HG02852 (cell line): Measurements from ENCODE around the gene PLEKHA5.
A peak's percentile ranks its signal among the peaks of the same experiment; 100 is the strongest.
"Not testable (repeated sequence)": the region's sequence is repeated elsewhere in the genome, so short reads cannot be mapped to it uniquely, and the experiment has no call there.

ENCODE experiments used
- ATAC-seq: cut with Tn5 transposase; IDR thresholded peaks from one replicate; pipeline ENCODE4 v1.9.1; 2021; ENCODE audit warnings: mild to moderate bottlenecking, moderate library complexity; ENCODE audit not compliant: unreplicated experiment

Gene PLEKHA5

GRCh38 chr12:19305621-19306020 is 176.1 kb downstream of the PLEKHA5 start:
- ATAC-seq, result not testable (repeated sequence)

- ATAC-seq, result no peak
These were observed 176.8 kb downstream of the PLEKHA5 start for GRCh38 chr12:19306366-19306765.

GRCh38 chr12:19307451-19307850 is 177.9 kb downstream of the PLEKHA5 start:
- ATAC-seq, result no peak

GRCh38 chr12:19311165-19311564 is 181.6 kb downstream of the PLEKHA5 start:
- ATAC-seq, result no peak

- no peak for ATAC-seq
These were observed 183.1 kb downstream of the PLEKHA5 start for GRCh38 chr12:19312637-19313036.

- ATAC-seq, result no peak
These were observed 186.9 kb downstream of the PLEKHA5 start for GRCh38 chr12:19316425-19316824.

- no peak for ATAC-seq
These were observed 192.8 kb downstream of the PLEKHA5 start for GRCh38 chr12:19322376-19322775.

- no peak for ATAC-seq
These were observed 194.3 kb downstream of the PLEKHA5 start for GRCh38 chr12:19323805-19324204.

GRCh38 chr12:19326102-19326501 is 196.6 kb downstream of the PLEKHA5 start:
- ATAC-seq, result no peak

- no peak for ATAC-seq
These were observed 202.7 kb downstream of the PLEKHA5 start for GRCh38 chr12:19332196-19332595.

- ATAC-seq, result no peak
These were observed 208.9 kb downstream of the PLEKHA5 start for GRCh38 chr12:19338405-19338804.

GRCh38 chr12:19350850-19351249 is 221.3 kb downstream of the PLEKHA5 start:
- ATAC-seq, result not testable (repeated sequence)

- ATAC-seq, result no peak
These were observed 221.8 kb downstream of the PLEKHA5 start for GRCh38 chr12:19351346-19351745.

- no peak for ATAC-seq
These were observed 240.2 kb downstream of the PLEKHA5 start for GRCh38 chr12:19369691-19370148.

GRCh38 chr12:19373586-19373985 is 244.1 kb downstream of the PLEKHA5 start:
- ATAC-seq, result no peak

- no peak for ATAC-seq
These were observed 246.4 kb downstream of the PLEKHA5 start for GRCh38 chr12:19375888-19376287.

- ATAC-seq, result no peak
These were observed 247.2 kb downstream of the PLEKHA5 start for GRCh38 chr12:19376691-19377090.

- peak; percentile 97 for ATAC-seq
These were observed 252.6 kb downstream of the PLEKHA5 start for GRCh38 chr12:19382111-19382526.

GRCh38 chr12:19382563-19382962 is 253.0 kb downstream of the PLEKHA5 start:
- ATAC-seq, result peak; percentile 4

- ATAC-seq, result no peak
These were observed 257.6 kb downstream of the PLEKHA5 start for GRCh38 chr12:19387161-19387560.

GRCh38 chr12:19388131-19388549 is 258.6 kb downstream of the PLEKHA5 start:
- ATAC-seq, result no peak

- no peak for ATAC-seq
These were observed 260.6 kb downstream of the PLEKHA5 start for GRCh38 chr12:19390051-19390598.

GRCh38 chr12:19392644-19393043 is 263.1 kb downstream of the PLEKHA5 start:
- ATAC-seq, result not testable (repeated sequence)
